Nephron progenitor cell (in vitro differentiated cells): ENCODE data around the gene TMA7B.
A peak's percentile ranks its signal among the peaks of the same experiment; 100 is the strongest.

Source experiments
- DNase-seq: peaks from one replicate; pipeline ENCODE4 v3.0.0; 2021
- H3K27ac Mint-ChIP-seq: 2 replicates; pipeline ENCODE4 v1.8.0; 2021; ENCODE audit warnings: mild to moderate bottlenecking, moderate library complexity, mixed read lengths
- H3K27me3 Mint-ChIP-seq: 2 replicates; pipeline ENCODE4 v1.8.0; 2021; ENCODE audit warnings: mild to moderate bottlenecking, low read depth, mixed read lengths; ENCODE audit not compliant: poor library complexity
- H3K36me3 Mint-ChIP-seq: 2 replicates; pipeline ENCODE4 v1.8.0; 2021; ENCODE audit warnings: low read depth, mixed read lengths
- H3K4me1 Mint-ChIP-seq: 2 replicates; pipeline ENCODE4 v1.8.0; 2021; ENCODE audit warnings: mixed read lengths
- H3K4me3 Mint-ChIP-seq: 2 replicates; pipeline ENCODE4 v1.8.0; 2021; ENCODE audit warnings: mild to moderate bottlenecking, moderate library complexity, mixed read lengths
- H3K9me3 Mint-ChIP-seq: 2 replicates; pipeline ENCODE4 v1.8.0; 2021; ENCODE audit warnings: mild to moderate bottlenecking, moderate library complexity, mixed read lengths
- CTCF ChIP-seq: fragments of 200-600 bp; sonication (generic); IDR thresholded peaks from 2 replicates; pipeline ENCODE4 v1.5.0; 2021; ENCODE audit warnings: antibody characterized with exemption

The TMA7B gene

GRCh38 chr22:39935116-39935515 is 25.1 kb upstream of the TMA7B start:
- Mint-ChIP-seq H3K4me3 (peak overlapping the region; percentile 0), H3K9me3 (no peaks in the 10 kb centered on the region), H3K27me3 (peaks cover 3% of the 10 kb centered on the region), H3K27ac (no peak overlapping the region), H3K36me3 (no peaks in the 10 kb centered on the region), H3K4me1 (peaks cover 67% of the 10 kb centered on the region)
- no peak for TF ChIP-seq CTCF
- DNase-seq = no peak

- TF ChIP-seq CTCF = no peak
- Mint-ChIP-seq H3K27ac (peak overlapping the region; percentile 1), H3K4me1 (peaks cover 72% of the 10 kb centered on the region), H3K9me3 (no peaks in the 10 kb centered on the region), H3K36me3 (no peaks in the 10 kb centered on the region), H3K4me3 (peak overlapping the region; percentile 33), H3K27me3 (peaks cover 3% of the 10 kb centered on the region)
- DNase-seq = no peak
Observed at GRCh38 chr22:39935612-39936011, 24.6 kb upstream of the TMA7B start.

GRCh38 chr22:39936523-39937145 is 23.6 kb upstream of the TMA7B start:
- TF ChIP-seq CTCF = no peak
- no peaks in the 10 kb centered on the region for H3K9me3 Mint-ChIP-seq
- H3K4me3 Mint-ChIP-seq = no peak overlapping the region
- H3K27ac Mint-ChIP-seq = no peak overlapping the region
- no peaks in the 10 kb centered on the region for H3K36me3 Mint-ChIP-seq
- no peak for DNase-seq
- H3K27me3 Mint-ChIP-seq = peaks cover 3% of the 10 kb centered on the region
- H3K4me1 Mint-ChIP-seq = peaks cover 81% of the 10 kb centered on the region

GRCh38 chr22:39937906-39938305 is 22.3 kb upstream of the TMA7B start:
- Mint-ChIP-seq H3K4me3 (no peak overlapping the region), H3K36me3 (no peaks in the 10 kb centered on the region), H3K27me3 (no peaks in the 10 kb centered on the region), H3K4me1 (peaks cover 84% of the 10 kb centered on the region), H3K9me3 (no peaks in the 10 kb centered on the region), H3K27ac (no peak overlapping the region)
- no peak for DNase-seq
- no peak for TF ChIP-seq CTCF

GRCh38 chr22:39938509-39939111 is 21.6 kb upstream of the TMA7B start:
- no peaks in the 10 kb centered on the region for H3K27me3 Mint-ChIP-seq
- H3K9me3 Mint-ChIP-seq = no peaks in the 10 kb centered on the region
- no peak for TF ChIP-seq CTCF
- H3K4me3 Mint-ChIP-seq = no peak overlapping the region
- no peak overlapping the region for H3K27ac Mint-ChIP-seq
- no peaks in the 10 kb centered on the region for H3K36me3 Mint-ChIP-seq
- no peak for DNase-seq
- H3K4me1 Mint-ChIP-seq = peaks cover 84% of the 10 kb centered on the region

GRCh38 chr22:39939830-39940229 is 20.4 kb upstream of the TMA7B start:
- TF ChIP-seq CTCF = no peak
- Mint-ChIP-seq H3K27ac (no peak overlapping the region), H3K4me1 (peaks cover 84% of the 10 kb centered on the region), H3K4me3 (no peak overlapping the region), H3K27me3 (no peaks in the 10 kb centered on the region), H3K9me3 (no peaks in the 10 kb centered on the region), H3K36me3 (no peaks in the 10 kb centered on the region)
- DNase-seq = no peak
